ENCODE results near the gene RPGRIP1.

- TF ChIP-seq CTCF (IDR thresholded peaks at IDR 0.05) = no peak
- no peak for TF ChIP-seq ZFX (IDR thresholded peaks at IDR 0.05; ENCODE audit: borderline replicate concordance)
These were observed 40.9 kb upstream of the RPGRIP1 start for GRCh38 chr14:21238823-21239518.
